ENCODE results near the gene CPEB1. TPM values are rescaled to one million over a fixed set of nuclear protein-coding genes. Genes with fewer than 3 reads are reported as not detected.

The CPEB1 gene
- total RNA-seq, 2 experiments from 2014 or later, result not detected

GRCh38 chr15:82643992-82644391 lies 3.2 kb downstream of the CPEB1 start:
- Mint-ChIP-seq H3K9me3 (ENCODE audit: low read depth) (no peaks in the 10 kb centered on the region), H3K36me3 (no peaks in the 10 kb centered on the region), H3K27me3 (peaks cover 80% of the 10 kb centered on the region), H3K4me1 (peaks cover 4% of the 10 kb centered on the region), H3K4me3 (no peak overlapping the region), H3K27ac (no peak overlapping the region)
- DNase-seq (no peak), ATAC-seq (no peak)
- CTCF ChIA-PET, result no interaction called here

DNA sequence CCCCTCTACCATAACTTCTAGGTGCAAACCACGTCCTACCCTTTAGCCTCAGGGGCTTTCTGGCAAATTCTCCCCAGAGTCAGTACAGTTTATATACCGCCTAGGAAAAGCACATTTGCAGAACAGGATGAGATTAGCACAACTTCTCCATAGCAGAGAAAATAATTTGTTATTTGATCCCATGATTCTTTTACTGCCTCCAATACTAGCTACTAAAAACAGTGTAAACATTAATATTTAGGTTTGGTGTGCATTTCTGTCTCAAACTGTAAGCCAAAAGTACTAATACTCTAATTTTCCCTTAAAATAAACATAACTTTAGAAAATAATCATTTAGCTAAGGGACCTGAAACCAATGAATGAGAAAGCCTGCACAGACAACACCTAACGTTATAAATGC lies 4.5 kb downstream of the CPEB1 start:
- no peak overlapping the region for H3K4me3 Mint-ChIP-seq
- no peak for DNase-seq
- peaks cover 2% of the 10 kb centered on the region for H3K4me1 Mint-ChIP-seq
- no peak overlapping the region for H3K27ac Mint-ChIP-seq
- CTCF ChIA-PET, result interaction anchor here (0.5 to 1.5 kb wide), 2 partner anchors 37 to 68 kb away, joined by 3 read pairs; no protein-coding TSS in a partner anchor
- H3K9me3 Mint-ChIP-seq (ENCODE audit: low read depth), result no peaks in the 10 kb centered on the region
- peaks cover 76% of the 10 kb centered on the region for H3K27me3 Mint-ChIP-seq
- H3K36me3 Mint-ChIP-seq, result no peaks in the 10 kb centered on the region
- ATAC-seq, result no peak

DNA sequence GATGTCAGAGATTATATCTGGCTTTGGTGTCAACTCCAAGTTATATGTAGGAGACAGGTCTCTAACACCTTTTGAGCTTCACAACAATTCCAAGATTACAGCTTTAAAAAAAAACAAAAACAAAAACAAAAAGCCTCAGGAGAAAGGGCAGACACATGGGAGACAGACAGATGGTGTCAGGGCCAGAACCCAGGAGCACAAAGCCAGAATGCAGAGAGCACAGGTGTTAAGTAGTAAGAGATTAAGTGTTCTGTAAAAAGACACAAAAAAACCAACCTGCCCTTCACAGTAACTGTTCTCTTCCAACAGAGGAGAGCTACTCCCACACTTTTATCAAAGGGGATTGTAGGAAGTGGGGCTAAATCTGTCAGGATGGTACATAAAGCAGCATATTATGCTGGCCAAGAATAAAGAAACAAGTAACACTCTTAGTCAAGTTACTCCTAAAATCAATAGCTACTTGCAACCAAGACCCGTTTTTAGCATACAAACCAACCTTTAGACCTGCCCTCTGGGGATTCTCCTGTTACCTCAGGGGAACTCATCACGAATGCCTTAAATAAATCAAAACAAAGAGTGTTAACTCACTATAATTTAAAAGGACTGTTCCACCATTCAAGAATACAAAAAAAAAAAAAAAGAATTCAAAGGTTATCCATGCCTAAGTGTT lies 5.9 kb downstream of the CPEB1 start:
- H3K27me3 Mint-ChIP-seq, result peaks cover 82% of the 10 kb centered on the region
- DNase-seq, result no peak
- CTCF ChIA-PET, result interaction anchor here (0.7 to 1.5 kb wide), 2 partner anchors 19 to 38 kb away, joined by 3 to 4 read pairs; no protein-coding TSS in a partner anchor
- H3K4me3 Mint-ChIP-seq, result no peak overlapping the region
- no peak for ATAC-seq
- H3K27ac Mint-ChIP-seq, result no peak overlapping the region
- no peaks in the 10 kb centered on the region for H3K9me3 Mint-ChIP-seq (ENCODE audit: low read depth)
- H3K4me1 Mint-ChIP-seq, result peaks cover 2% of the 10 kb centered on the region
- no peaks in the 10 kb centered on the region for H3K36me3 Mint-ChIP-seq

- no peak overlapping the region for H3K27ac Mint-ChIP-seq
- no peak overlapping the region for H3K4me3 Mint-ChIP-seq
- CTCF ChIA-PET, result no interaction called here
- H3K36me3 Mint-ChIP-seq, result no peaks in the 10 kb centered on the region
- H3K4me1 Mint-ChIP-seq, result no peaks in the 10 kb centered on the region
- no peak for DNase-seq
- H3K27me3 Mint-ChIP-seq, result peaks cover 83% of the 10 kb centered on the region
- no peak for ATAC-seq
- no peaks in the 10 kb centered on the region for H3K9me3 Mint-ChIP-seq (ENCODE audit: low read depth)
These were observed 6.5 kb downstream of the CPEB1 start for GRCh38 chr15:82640672-82641071.

- no peak overlapping the region for H3K4me3 Mint-ChIP-seq
- no peak overlapping the region for H3K27ac Mint-ChIP-seq
- H3K9me3 Mint-ChIP-seq (ENCODE audit: low read depth), result no peaks in the 10 kb centered on the region
- H3K27me3 Mint-ChIP-seq, result peaks cover 52% of the 10 kb centered on the region
- DNase-seq (no peak), ATAC-seq (no peak)
- H3K36me3 Mint-ChIP-seq, result no peaks in the 10 kb centered on the region
- H3K4me1 Mint-ChIP-seq, result no peaks in the 10 kb centered on the region
- CTCF ChIA-PET, result no interaction called here
These were observed 11.4 kb downstream of the CPEB1 start for GRCh38 chr15:82635798-82636197.

GRCh38 chr15:82630033-82630432 lies 17.1 kb downstream of the CPEB1 start:
- no peaks in the 10 kb centered on the region for H3K36me3 Mint-ChIP-seq
- H3K9me3 Mint-ChIP-seq (ENCODE audit: low read depth), result no peaks in the 10 kb centered on the region
- H3K27ac Mint-ChIP-seq, result no peak overlapping the region
- DNase-seq, result no peak
- H3K4me1 Mint-ChIP-seq, result no peaks in the 10 kb centered on the region
- no peak for ATAC-seq
- CTCF ChIA-PET, result no interaction called here
- peaks cover 9% of the 10 kb centered on the region for H3K27me3 Mint-ChIP-seq
- H3K4me3 Mint-ChIP-seq, result no peak overlapping the region

DNA sequence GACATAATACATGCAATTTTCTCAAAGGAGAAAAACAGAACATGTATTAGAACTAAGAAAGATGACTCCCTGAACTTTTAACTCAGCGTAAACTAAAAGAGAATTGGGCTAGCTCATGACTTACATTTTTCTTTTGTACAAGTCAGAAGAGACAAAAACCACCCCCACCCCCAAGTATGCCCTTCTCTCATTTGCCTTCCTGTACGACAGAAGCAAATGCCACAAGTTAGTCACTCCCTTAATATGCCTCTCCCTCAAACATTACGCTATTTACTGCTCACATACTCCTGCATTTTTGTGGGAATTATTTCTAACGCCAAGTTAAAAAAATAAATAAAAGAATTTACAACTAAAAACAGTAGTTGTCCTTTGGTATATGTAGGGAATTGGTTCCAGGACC lies 22.0 kb downstream of the CPEB1 start:
- H3K9me3 Mint-ChIP-seq (ENCODE audit: low read depth), result no peaks in the 10 kb centered on the region
- H3K27me3 Mint-ChIP-seq, result peaks cover 4% of the 10 kb centered on the region
- H3K27ac Mint-ChIP-seq, result no peak overlapping the region
- no peak overlapping the region for H3K4me3 Mint-ChIP-seq
- H3K4me1 Mint-ChIP-seq, result no peaks in the 10 kb centered on the region
- ATAC-seq (no peak), DNase-seq (no peak)
- CTCF ChIA-PET, result no interaction called here
- H3K36me3 Mint-ChIP-seq, result no peaks in the 10 kb centered on the region

DNA sequence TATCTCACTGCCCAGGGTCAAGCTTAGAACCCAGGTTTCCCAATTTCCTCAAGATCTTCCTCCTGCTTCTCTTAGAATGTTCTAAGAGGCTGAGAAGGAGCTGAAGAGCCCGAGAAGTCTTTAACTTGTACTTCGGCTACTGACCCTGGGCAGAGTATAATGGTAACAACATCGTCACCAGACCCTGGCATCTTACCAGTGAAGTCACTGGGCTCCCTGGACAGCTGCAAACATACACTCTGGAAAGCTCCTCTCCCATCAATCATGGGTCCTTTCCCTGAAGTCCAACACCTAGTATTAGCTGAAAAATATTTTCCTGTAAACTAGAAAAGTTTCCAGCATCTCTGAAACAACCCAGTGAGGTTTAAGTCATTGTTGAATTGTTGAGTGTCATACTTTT lies 22.7 kb downstream of the CPEB1 start:
- CTCF ChIA-PET, result no interaction called here
- DNase-seq (no peak), ATAC-seq (no peak)
- Mint-ChIP-seq H3K4me1 (no peaks in the 10 kb centered on the region), H3K27ac (no peak overlapping the region), H3K4me3 (no peak overlapping the region), H3K27me3 (peaks cover 4% of the 10 kb centered on the region), H3K36me3 (no peaks in the 10 kb centered on the region), H3K9me3 (ENCODE audit: low read depth) (no peaks in the 10 kb centered on the region)

GRCh38 chr15:82624008-82624407 lies 23.2 kb downstream of the CPEB1 start:
- CTCF ChIA-PET, result no interaction called here
- Mint-ChIP-seq H3K27me3 (peaks cover 4% of the 10 kb centered on the region), H3K9me3 (ENCODE audit: low read depth) (no peaks in the 10 kb centered on the region), H3K4me3 (no peak overlapping the region), H3K4me1 (no peaks in the 10 kb centered on the region), H3K27ac (no peak overlapping the region), H3K36me3 (no peaks in the 10 kb centered on the region)
- DNase-seq (no peak), ATAC-seq (no peak)

DNA sequence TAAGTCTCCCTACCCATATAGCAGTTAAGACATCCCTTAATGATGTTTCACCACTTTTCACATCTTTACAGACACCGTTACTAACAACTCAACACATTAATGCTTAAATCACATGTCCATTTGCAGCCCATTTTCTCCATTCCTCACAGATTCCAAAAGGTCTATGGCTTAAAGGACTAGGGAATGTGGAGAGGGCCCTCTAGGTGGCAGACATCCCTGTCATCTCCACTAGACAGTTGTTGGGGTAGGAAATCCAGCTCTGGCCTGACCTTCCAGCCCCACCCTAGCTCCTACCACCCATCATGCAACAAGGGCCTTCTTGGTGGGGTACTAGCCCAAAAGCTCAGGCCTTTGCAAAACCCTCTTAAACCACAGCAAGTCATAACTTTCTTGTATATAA lies 25.2 kb downstream of the CPEB1 start:
- H3K4me3 Mint-ChIP-seq, result no peak overlapping the region
- CTCF ChIA-PET, result interaction anchor here (0.7 kb wide), 1 partner anchor 48 kb away, joined by 3 read pairs; no protein-coding TSS in a partner anchor
- ATAC-seq, result no peak
- H3K27me3 Mint-ChIP-seq, result peaks cover 6% of the 10 kb centered on the region
- no peaks in the 10 kb centered on the region for H3K4me1 Mint-ChIP-seq
- H3K27ac Mint-ChIP-seq, result no peak overlapping the region
- no peaks in the 10 kb centered on the region for H3K9me3 Mint-ChIP-seq (ENCODE audit: low read depth)
- H3K36me3 Mint-ChIP-seq, result no peaks in the 10 kb centered on the region
- no peak for DNase-seq

DNA sequence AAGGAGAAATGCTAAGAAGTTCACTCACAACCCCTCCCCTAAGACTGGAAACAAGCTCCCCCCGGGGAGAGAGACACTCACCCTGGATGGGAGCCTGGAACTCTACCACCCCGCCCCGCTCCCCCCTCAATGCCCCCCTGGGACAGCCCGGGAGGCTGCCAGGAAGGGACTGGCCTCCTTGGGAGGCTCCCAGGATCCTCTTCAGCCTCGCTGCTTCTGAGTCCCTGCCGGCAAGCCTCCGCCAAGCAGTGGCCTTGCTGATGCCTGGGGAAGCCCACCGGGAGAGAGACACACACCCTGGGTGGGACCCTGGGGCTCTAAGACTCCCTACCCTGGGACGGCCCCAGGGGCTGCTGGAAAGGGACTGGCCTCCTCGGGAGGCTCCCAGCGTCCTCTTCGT lies 33.4 kb downstream of the CPEB1 start:
- Mint-ChIP-seq H3K27ac (no peak overlapping the region), H3K4me3 (no peak overlapping the region), H3K9me3 (ENCODE audit: low read depth) (no peaks in the 10 kb centered on the region), H3K36me3 (no peaks in the 10 kb centered on the region), H3K27me3 (peaks cover 24% of the 10 kb centered on the region), H3K4me1 (no peaks in the 10 kb centered on the region)
- no peak for DNase-seq
- CTCF ChIA-PET, result no interaction called here
- ATAC-seq, result no peak

DNA sequence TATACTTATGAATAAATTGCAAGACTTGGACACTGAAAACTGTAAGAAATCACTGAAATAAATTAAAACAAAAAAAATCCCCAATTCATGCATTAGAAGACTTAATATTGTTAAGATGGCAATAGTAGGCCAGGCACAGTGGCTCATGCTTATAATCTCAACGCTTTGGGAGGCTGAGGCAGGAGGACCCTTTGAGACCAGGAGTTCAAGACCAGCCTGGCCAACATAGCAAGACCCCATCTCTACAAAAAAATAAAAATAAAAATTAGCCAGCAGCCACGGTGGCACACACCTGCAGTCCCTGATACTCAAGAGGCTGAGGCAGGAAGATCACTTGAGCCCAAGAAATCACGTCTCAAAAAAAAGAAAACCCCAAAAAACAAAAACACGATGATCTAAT lies 35.8 kb downstream of the CPEB1 start:
- Mint-ChIP-seq H3K27me3 (peaks cover 15% of the 10 kb centered on the region), H3K36me3 (no peaks in the 10 kb centered on the region), H3K27ac (no peak overlapping the region), H3K4me1 (no peaks in the 10 kb centered on the region), H3K4me3 (no peak overlapping the region), H3K9me3 (ENCODE audit: low read depth) (no peaks in the 10 kb centered on the region)
- DNase-seq (no peak), ATAC-seq (no peak)
- CTCF ChIA-PET, result no interaction called here

- H3K4me1 Mint-ChIP-seq, result no peaks in the 10 kb centered on the region
- H3K27me3 Mint-ChIP-seq, result peaks cover 19% of the 10 kb centered on the region
- CTCF ChIA-PET, result no interaction called here
- no peak for DNase-seq
- no peak overlapping the region for H3K27ac Mint-ChIP-seq
- no peaks in the 10 kb centered on the region for H3K36me3 Mint-ChIP-seq
- ATAC-seq, result no peak
- H3K9me3 Mint-ChIP-seq (ENCODE audit: low read depth), result no peaks in the 10 kb centered on the region
- H3K4me3 Mint-ChIP-seq, result no peak overlapping the region
These were observed 45.0 kb downstream of the CPEB1 start for GRCh38 chr15:82602195-82602594.

- no peak for DNase-seq
- H3K4me1 Mint-ChIP-seq, result no peaks in the 10 kb centered on the region
- peaks cover 21% of the 10 kb centered on the region for H3K27me3 Mint-ChIP-seq
- H3K4me3 Mint-ChIP-seq, result no peak overlapping the region
- H3K27ac Mint-ChIP-seq, result no peak overlapping the region
- no peaks in the 10 kb centered on the region for H3K9me3 Mint-ChIP-seq (ENCODE audit: low read depth)
- CTCF ChIA-PET, result no interaction called here
- H3K36me3 Mint-ChIP-seq, result no peaks in the 10 kb centered on the region
- ATAC-seq, result no peak
These were observed 47.3 kb downstream of the CPEB1 start for GRCh38 chr15:82599862-82600261.

GRCh38 chr15:82597815-82598214 lies 49.3 kb downstream of the CPEB1 start:
- Mint-ChIP-seq H3K4me1 (no peaks in the 10 kb centered on the region), H3K4me3 (no peak overlapping the region), H3K36me3 (no peaks in the 10 kb centered on the region), H3K27me3 (peaks cover 31% of the 10 kb centered on the region), H3K27ac (no peak overlapping the region), H3K9me3 (ENCODE audit: low read depth) (no peaks in the 10 kb centered on the region)
- CTCF ChIA-PET, result no interaction called here
- ATAC-seq (no peak), DNase-seq (no peak)
